Fibroblast of peridontal ligament (primary cell): ENCODE measurements around the gene CCNYL1.
A peak's percentile ranks its signal among the peaks of the same experiment; 100 is the strongest.
"Not testable (repeated sequence)": the region's sequence is repeated elsewhere in the genome, so short reads cannot be mapped to it uniquely, and the experiment has no call there.

Experiments used
- DNase-seq: peaks from one replicate; pipeline ENCODE4 v3.0.0-alpha.2; 2010; ENCODE audit errors: extremely low read depth

The CCNYL1 gene

GRCh38 chr2:207697411-207697810, 14.0 kb upstream of the CCNYL1 start:
- no peak for DNase-seq

GRCh38 chr2:207698301-207698700, 13.1 kb upstream of the CCNYL1 start:
- DNase-seq, result no peak

- no peak for DNase-seq
Measured at GRCh38 chr2:207704078-207704477, 7.4 kb upstream of the CCNYL1 start.

- no peak for DNase-seq
Measured at GRCh38 chr2:207704671-207705070, 6.8 kb upstream of the CCNYL1 start.

GRCh38 chr2:207706936-207707860, 4.2 kb upstream of the CCNYL1 start:
- DNase-seq, result no peak

- DNase-seq, result peak; percentile 35
Measured at GRCh38 chr2:207711750-207712530, 500 bp downstream of the CCNYL1 start.

GRCh38 chr2:207716056-207716455, 4.6 kb downstream of the CCNYL1 start:
- DNase-seq, result no peak

- no peak for DNase-seq
Measured at GRCh38 chr2:207718521-207718920, 7.1 kb downstream of the CCNYL1 start.

- DNase-seq, result no peak
Measured at GRCh38 chr2:207719008-207719407, 7.6 kb downstream of the CCNYL1 start.

- not testable (repeated sequence) for DNase-seq
Measured at GRCh38 chr2:207719655-207720054, 8.2 kb downstream of the CCNYL1 start.

- DNase-seq, result no peak
Measured at GRCh38 chr2:207720517-207721187, 9.2 kb downstream of the CCNYL1 start.

GRCh38 chr2:207722773-207723424, 11.5 kb downstream of the CCNYL1 start:
- DNase-seq, result no peak

- DNase-seq, result not testable (repeated sequence)
Measured at GRCh38 chr2:207723425-207723787, 12.0 kb downstream of the CCNYL1 start.

GRCh38 chr2:207724113-207724512, 12.7 kb downstream of the CCNYL1 start:
- no peak for DNase-seq

GRCh38 chr2:207725873-207726578, 14.6 kb downstream of the CCNYL1 start:
- peak; percentile 31 for DNase-seq

- DNase-seq, result no peak
Measured at GRCh38 chr2:207727261-207727660, 15.8 kb downstream of the CCNYL1 start.

GRCh38 chr2:207729465-207729998, 18.1 kb downstream of the CCNYL1 start:
- no peak for DNase-seq

- no peak for DNase-seq
Measured at GRCh38 chr2:207731138-207731537, 19.7 kb downstream of the CCNYL1 start.

- no peak for DNase-seq
Measured at GRCh38 chr2:207733597-207734240, 22.3 kb downstream of the CCNYL1 start.

- DNase-seq, result peak; percentile 74
Measured at GRCh38 chr2:207734264-207734635, 22.8 kb downstream of the CCNYL1 start.
